K562 (cell line): ENCODE data around the gene MBNL2. TPM values are rescaled to one million over a fixed set of nuclear protein-coding genes. Genes with fewer than 3 reads are reported as not detected.

Source experiments
- KLF10 ChIP-seq: fragments of 250-450 bp; sonication (Bioruptor Pico); IDR thresholded peaks from 2 replicates; pipeline ENCODE4 v1.6.1; 2021; ENCODE audit warnings: matching md5 sums
- NFIC ChIP-seq: fragments of 450-650 bp; IDR thresholded peaks from 2 replicates; pipeline ENCODE4 v1.6.1; 2017; ENCODE audit warnings: mild to moderate bottlenecking, inconsistent platforms
- NR1H2 ChIP-seq: sonication (generic); formaldehyde crosslinking; IDR thresholded peaks from 2 replicates; pipeline ENCODE4 v1.4.0; 2020; ENCODE audit warnings: mild to moderate bottlenecking, missing genetic modification reagents
- NR2C2 ChIP-seq, 2 experiments: fragments of 200-800 bp in 1 of 2; sonication (Bioruptor generic) in 1 of 2; sonication (generic) in 1 of 2; formaldehyde crosslinking in 1 of 2; IDR thresholded peaks; 2 replicates each; pipeline versions ENCODE4 v1.6.1 to v1.8.0; 2016 to 2022; ENCODE audit warnings: mild to moderate bottlenecking in 1 of 2, missing compliant biosample characterization in 1 of 2, missing genetic modification characterization in 1 of 2, missing genetic modification reagents in 1 of 2
- RBBP5 ChIP-seq: fragments of 200-600 bp; sonication (generic); IDR thresholded peaks from 2 replicates; pipeline ENCODE4 v1.6.1; 2012; ENCODE audit warnings: borderline replicate concordance, mild to moderate bottlenecking, low read length, control low read depth, inconsistent platforms; ENCODE audit not compliant: insufficient read depth, poor library complexity, severe bottlenecking
- RBM17 ChIP-seq: fragments of 200-400 bp; formaldehyde crosslinking; IDR thresholded peaks from 2 replicates; pipeline ENCODE4 v1.6.1; 2017; ENCODE audit warnings: low read depth, mild to moderate bottlenecking, low read length, borderline replicate concordance
- SRSF7 ChIP-seq: fragments of 200-400 bp; formaldehyde crosslinking; optimal IDR thresholded peaks from 2 replicates; pipeline ENCODE3; 2017; ENCODE audit warnings: mild to moderate bottlenecking, low read depth, low read length
- STAT5B ChIP-seq: fragments of 250-450 bp; sonication (Bioruptor Pico); IDR thresholded peaks from 2 replicates; pipeline ENCODE4 v1.8.0; 2021; ENCODE audit warnings: mild to moderate bottlenecking, inconsistent platforms
- TAF15 ChIP-seq: fragments of 200-400 bp; formaldehyde crosslinking; IDR thresholded peaks from 2 replicates; pipeline ENCODE4 v1.6.1; 2017; ENCODE audit warnings: mild to moderate bottlenecking, low read depth, low read length, moderate library complexity
- ZNF23 ChIP-seq: fragments of 250-450 bp; sonication (Bioruptor Pico); IDR thresholded peaks from 2 replicates; pipeline ENCODE4 v1.4.0; 2020; ENCODE audit warnings: mild to moderate bottlenecking
- ZNF766 ChIP-seq: fragments of 200-800 bp; sonication (Bioruptor generic); conservative IDR thresholded peaks from 2 replicates; pipeline ENCODE4 v1.6.1; 2016; ENCODE audit warnings: missing genetic modification characterization, missing compliant biosample characterization
- polyA plus RNA-seq, 8 experiments: library from polyadenylated mRNA; depleted of rRNA in 4 of 8; stranded (reverse) in 5 of 8; unstranded in 3 of 8; fragments of >200 nt; fragmentation: Nextera tagmentation in 2 of 8; fragmentation: Illumina TruSeq in 1 of 8; extraction: Ambion mirVana in 2 of 8; extraction: Trizol in 1 of 8; gene quantifications; 2 replicates each; pipeline versions ENCODE4 v1.2.1 to v1.2.3, GENCODE V29; 2011 to 2014; ENCODE audit warnings: inconsistent platforms in 1 of 8, missing spikeins in 1 of 8
- total RNA-seq, 7 experiments: library from RNA; depleted of rRNA in 6 of 7; stranded (reverse); fragments of >200 nt in 6 of 7; fragmentation: Illumina TruSeq in 2 of 7; extraction: Trizol in 2 of 7; gene quantifications; 2 replicates each; pipeline versions ENCODE4 v1.2.1 to v1.2.3, GENCODE V29; 2011 to 2021; ENCODE audit warnings: low replicate concordance in 1 of 7
- TF ChIP-seq, protein P1 (sequence below): sonication (generic); formaldehyde crosslinking; IDR thresholded peaks from 2 replicates; pipeline ENCODE4 v1.8.1; 2022; ENCODE audit warnings: missing genetic modification reagents
- TF ChIP-seq, protein P2 (sequence below): fragments of 450-650 bp; IDR thresholded peaks from 2 replicates; pipeline ENCODE4 v1.6.1; 2016; ENCODE audit warnings: low read depth
- TF ChIP-seq, protein P3 (sequence below): sonication (generic); formaldehyde crosslinking; IDR thresholded peaks from 2 replicates; pipeline ENCODE4 v1.8.0; 2022; ENCODE audit warnings: mild to moderate bottlenecking, low read depth, missing genetic modification reagents

MBNL2 gene
- total and polyA plus RNA-seq, 9 of the 15 experiments (the other 6 are each of a cell fraction or from before 2014, with no cell fraction given), result 7.0 to 24.8 (median 13.8) TPM

DNA sequence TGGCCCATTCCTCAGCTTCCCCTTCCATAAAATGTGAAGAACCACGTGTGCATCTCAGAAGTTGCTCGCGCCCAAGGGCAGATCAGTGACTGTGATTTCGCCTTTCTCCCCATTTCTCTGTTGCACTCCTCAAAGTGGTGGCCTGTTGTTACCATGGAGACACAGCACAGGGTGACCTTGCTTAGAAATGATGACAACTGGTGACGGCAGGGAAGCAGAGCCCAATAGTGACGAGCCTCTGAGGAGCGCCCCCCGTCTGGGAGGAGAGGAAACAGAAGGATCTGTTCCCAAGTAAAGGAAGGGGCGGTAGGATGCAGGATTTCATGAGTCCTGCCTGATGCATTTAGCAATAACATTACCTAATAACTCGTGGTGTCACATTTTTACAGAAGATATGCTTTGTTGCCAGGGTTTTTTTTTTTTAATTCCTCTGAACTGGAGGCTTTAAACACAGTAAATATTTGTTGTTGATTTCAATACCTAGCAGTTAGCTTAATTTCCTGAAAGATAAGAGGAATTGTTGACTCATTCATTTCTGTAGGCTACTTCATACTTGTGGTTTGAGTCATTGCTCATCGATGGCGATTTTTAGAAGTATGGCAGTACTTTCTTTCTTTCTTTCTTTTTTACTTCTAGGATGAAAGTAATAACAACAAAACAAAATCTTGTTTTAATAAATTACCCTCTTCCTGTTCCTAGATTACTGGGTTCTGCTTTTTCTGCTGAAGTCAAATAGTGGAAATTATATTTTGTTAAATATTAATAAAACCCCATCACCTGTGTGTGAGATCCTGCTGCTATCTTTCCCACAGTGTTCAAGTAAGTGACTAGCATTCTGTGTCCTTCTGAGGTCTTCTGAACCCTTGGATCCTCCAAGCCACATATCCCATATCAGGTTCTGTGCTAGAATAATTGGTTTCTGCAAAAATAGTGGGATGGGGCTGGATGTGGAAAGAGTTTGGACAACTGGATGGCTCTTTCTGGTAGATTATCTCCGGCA is 36.0 kb downstream of the MBNL2 start (continued):
- TF ChIP-seq NR2C2 (CRISPR knock-in tag; IDR thresholded peaks at IDR 0.05), result no peak
- peak; percentile 21; the same call in 1 of the 2 replicates for TF ChIP-seq NR2C2 (tag; IDR thresholded peaks at IDR 0.05)
- TF ChIP-seq SRSF7, result no peak
- TF ChIP-seq ZNF766 (CRISPR knock-in tag), result no peak
- TF ChIP-seq STAT5B (CRISPR knock-in tag), result no peak
- TF ChIP-seq KLF10 (CRISPR knock-in tag), result no peak
- TF ChIP-seq RBM17, result no peak
- TF ChIP-seq TAF15, result no peak
- peak; percentile 30 for TF ChIP-seq RBBP5
- TF ChIP-seq NFIC, result no peak
- TF ChIP-seq, protein P1, sequence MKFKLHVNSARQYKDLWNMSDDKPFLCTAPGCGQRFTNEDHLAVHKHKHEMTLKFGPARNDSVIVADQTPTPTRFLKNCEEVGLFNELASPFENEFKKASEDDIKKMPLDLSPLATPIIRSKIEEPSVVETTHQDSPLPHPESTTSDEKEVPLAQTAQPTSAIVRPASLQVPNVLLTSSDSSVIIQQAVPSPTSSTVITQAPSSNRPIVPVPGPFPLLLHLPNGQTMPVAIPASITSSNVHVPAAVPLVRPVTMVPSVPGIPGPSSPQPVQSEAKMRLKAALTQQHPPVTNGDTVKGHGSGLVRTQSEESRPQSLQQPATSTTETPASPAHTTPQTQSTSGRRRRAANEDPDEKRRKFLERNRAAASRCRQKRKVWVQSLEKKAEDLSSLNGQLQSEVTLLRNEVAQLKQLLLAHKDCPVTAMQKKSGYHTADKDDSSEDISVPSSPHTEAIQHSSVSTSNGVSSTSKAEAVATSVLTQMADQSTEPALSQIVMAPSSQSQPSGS (CRISPR knock-in tag), result no peak
- TF ChIP-seq ZNF23 (CRISPR knock-in tag), result no peak
- TF ChIP-seq, protein P2, sequence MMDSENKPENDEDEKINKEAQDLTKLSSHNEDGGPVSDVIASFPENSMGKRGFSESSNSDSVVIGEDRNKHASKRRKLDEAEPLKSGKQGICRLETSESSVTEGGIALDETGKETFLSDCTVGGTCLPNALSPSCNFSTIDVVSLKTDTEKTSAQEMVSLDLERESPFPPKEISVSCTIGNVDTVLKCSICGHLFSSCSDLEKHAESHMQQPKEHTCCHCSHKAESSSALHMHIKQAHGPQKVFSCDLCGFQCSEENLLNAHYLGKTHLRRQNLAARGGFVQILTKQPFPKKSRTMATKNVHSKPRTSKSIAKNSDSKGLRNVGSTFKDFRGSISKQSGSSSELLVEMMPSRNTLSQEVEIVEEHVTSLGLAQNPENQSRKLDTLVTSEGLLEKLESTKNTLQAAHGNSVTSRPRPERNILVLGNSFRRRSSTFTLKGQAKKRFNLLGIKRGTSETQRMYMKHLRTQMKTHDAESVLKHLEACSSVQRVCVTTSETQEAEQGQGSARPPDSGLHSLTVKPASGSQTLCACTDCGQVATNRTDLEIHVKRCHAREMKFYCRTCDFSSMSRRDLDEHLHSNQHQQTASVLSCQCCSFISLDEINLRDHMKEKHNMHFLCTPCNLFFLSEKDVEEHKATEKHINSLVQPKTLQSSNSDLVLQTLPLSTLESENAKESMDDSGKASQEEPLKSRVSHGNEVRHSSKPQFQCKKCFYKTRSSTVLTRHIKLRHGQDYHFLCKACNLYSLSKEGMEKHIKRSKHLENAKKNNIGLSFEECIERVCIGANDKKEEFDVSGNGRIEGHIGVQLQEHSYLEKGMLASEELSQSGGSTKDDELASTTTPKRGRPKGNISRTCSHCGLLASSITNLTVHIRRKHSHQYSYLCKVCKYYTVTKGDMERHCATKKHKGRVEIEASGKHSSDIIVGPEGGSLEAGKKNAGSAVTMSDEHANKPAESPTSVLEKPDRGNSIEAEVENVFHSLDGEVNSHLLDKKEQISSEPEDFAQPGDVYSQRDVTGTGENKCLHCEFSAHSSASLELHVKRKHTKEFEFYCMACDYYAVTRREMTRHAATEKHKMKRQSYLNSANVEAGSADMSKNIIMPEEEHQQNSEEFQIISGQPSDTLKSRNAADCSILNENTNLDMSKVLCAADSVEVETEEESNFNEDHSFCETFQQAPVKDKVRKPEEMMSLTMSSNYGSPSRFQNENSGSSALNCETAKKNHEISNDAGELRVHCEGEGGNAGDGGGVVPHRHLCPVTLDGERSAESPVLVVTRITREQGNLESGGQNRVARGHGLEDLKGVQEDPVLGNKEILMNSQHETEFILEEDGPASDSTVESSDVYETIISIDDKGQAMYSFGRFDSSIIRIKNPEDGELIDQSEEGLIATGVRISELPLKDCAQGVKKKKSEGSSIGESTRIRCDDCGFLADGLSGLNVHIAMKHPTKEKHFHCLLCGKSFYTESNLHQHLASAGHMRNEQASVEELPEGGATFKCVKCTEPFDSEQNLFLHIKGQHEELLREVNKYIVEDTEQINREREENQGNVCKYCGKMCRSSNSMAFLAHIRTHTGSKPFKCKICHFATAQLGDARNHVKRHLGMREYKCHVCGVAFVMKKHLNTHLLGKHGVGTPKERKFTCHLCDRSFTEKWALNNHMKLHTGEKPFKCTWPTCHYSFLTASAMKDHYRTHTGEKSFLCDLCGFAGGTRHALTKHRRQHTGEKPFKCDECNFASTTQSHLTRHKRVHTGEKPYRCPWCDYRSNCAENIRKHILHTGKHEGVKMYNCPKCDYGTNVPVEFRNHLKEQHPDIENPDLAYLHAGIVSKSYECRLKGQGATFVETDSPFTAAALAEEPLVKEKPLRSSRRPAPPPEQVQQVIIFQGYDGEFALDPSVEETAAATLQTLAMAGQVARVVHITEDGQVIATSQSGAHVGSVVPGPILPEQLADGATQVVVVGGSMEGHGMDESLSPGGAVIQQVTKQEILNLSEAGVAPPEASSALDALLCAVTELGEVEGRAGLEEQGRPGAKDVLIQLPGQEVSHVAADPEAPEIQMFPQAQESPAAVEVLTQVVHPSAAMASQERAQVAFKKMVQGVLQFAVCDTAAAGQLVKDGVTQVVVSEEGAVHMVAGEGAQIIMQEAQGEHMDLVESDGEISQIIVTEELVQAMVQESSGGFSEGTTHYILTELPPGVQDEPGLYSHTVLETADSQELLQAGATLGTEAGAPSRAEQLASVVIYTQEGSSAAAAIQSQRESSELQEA, result no peak
- no peak for TF ChIP-seq NR1H2 (CRISPR knock-in tag)
- TF ChIP-seq, protein P3, sequence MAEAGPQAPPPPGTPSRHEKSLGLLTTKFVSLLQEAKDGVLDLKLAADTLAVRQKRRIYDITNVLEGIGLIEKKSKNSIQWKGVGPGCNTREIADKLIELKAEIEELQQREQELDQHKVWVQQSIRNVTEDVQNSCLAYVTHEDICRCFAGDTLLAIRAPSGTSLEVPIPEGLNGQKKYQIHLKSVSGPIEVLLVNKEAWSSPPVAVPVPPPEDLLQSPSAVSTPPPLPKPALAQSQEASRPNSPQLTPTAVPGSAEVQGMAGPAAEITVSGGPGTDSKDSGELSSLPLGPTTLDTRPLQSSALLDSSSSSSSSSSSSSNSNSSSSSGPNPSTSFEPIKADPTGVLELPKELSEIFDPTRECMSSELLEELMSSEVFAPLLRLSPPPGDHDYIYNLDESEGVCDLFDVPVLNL, result no peak
